ENCODE results near the gene INSYN2A.

GRCh38 chr10:127189226-127189625 is 7.2 kb downstream of the INSYN2A start:
- TF ChIP-seq SIN3A (IDR thresholded peaks at IDR 0.05; ENCODE audit: borderline replicate concordance, insufficient read depth, low read length) (no peak), POLR2AphosphoS5 (IDR thresholded peaks at IDR 0.05; ENCODE audit: low read depth, low read length) (no peak), TAF1 (IDR thresholded peaks at IDR 0.05; ENCODE audit: borderline replicate concordance, insufficient read depth, low read length) (no peak)

Data from PFSK-1 (cell line).